Adrenal gland (tissue), 5 donors: Measurements from ENCODE around the gene AAMDC.

Experiments
- POLR2A ChIP-seq, 2 donors: fragments of 450-650 bp; IDR thresholded peaks; one replicate each; pipeline ENCODE4 v1.6.1; 2017; ENCODE audit warnings: antibody characterized with exemption in 2 of 2, mild to moderate bottlenecking in 2 of 2, moderate library complexity in 1 of 2
- TF ChIP-seq, protein P1 (sequence below), 6 experiments: fragments of 450-650 bp in 4 of 6; fragments of 200-600 bp in 2 of 6; sonication (generic) in 1 of 6; IDR thresholded peaks; 1 replicate in 5 of 6; 2 replicates in 1 of 6; pipeline versions ENCODE4 v1.5.1 to v1.8.0; 2016 to 2021; ENCODE audit warnings: antibody characterized with exemption in 6 of 6, mild to moderate bottlenecking in 2 of 6, moderate library complexity in 1 of 6
- donor health status: DM: no; HTN: no; CAD: no.

DNA sequence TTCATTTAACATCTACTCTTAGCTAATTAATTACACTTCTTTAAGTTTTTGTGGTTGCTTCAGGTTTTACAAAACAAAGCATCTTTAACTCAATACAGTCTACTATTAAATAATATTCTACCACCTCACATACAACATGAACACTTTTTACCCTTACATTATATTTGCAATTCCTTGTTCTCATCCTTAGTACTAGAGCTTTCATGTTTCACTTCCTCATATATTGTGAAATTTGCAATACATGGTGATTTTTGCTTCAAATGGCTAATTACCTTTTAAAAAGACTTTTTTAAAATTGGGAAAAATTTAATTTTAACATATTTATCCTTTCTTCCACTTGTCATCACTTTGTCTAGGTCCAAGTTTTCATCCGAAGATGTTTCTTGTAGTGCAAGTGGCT lies 37.9 kb upstream of the AAMDC start:
- TF ChIP-seq, protein P1, sequence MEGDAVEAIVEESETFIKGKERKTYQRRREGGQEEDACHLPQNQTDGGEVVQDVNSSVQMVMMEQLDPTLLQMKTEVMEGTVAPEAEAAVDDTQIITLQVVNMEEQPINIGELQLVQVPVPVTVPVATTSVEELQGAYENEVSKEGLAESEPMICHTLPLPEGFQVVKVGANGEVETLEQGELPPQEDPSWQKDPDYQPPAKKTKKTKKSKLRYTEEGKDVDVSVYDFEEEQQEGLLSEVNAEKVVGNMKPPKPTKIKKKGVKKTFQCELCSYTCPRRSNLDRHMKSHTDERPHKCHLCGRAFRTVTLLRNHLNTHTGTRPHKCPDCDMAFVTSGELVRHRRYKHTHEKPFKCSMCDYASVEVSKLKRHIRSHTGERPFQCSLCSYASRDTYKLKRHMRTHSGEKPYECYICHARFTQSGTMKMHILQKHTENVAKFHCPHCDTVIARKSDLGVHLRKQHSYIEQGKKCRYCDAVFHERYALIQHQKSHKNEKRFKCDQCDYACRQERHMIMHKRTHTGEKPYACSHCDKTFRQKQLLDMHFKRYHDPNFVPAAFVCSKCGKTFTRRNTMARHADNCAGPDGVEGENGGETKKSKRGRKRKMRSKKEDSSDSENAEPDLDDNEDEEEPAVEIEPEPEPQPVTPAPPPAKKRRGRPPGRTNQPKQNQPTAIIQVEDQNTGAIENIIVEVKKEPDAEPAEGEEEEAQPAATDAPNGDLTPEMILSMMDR (IDR thresholded peaks at IDR 0.05) = no peak
- TF ChIP-seq POLR2A (IDR thresholded peaks at IDR 0.05) = no peak
